Measurements from ENCODE around the gene PSMD9.

- no peak for TF ChIP-seq ZNF274 (IDR thresholded peaks at IDR 0.05; ENCODE audit: low read depth, low read length)
- TF ChIP-seq YY1 (IDR thresholded peaks at IDR 0.05; ENCODE audit: insufficient read depth, insufficient read length): no peak
Observed at GRCh38 chr12:121946313-121947025, 57.9 kb downstream of the PSMD9 start.

Data from NT2/D1 (cell line).